KOPT-K1 (cell line): ENCODE results near the gene C1orf116.

Source experiments
- H3K27ac ChIP-seq: fragments of 200-600 bp; sonication (generic); 2 replicates; pipeline ENCODE4 v1.5.1; 2016; ENCODE audit warnings: antibody characterized with exemption, mild to moderate bottlenecking, low read depth, low read length; ENCODE audit not compliant: poor library complexity, severe bottlenecking
- H3K36me3 ChIP-seq: fragments of 200-600 bp; sonication (generic); 2 replicates; pipeline ENCODE4 v1.5.1; 2017; ENCODE audit warnings: antibody characterized with exemption, mild to moderate bottlenecking, low read length, moderate library complexity; ENCODE audit not compliant: insufficient read depth
- H3K9me3 ChIP-seq: fragments of 200-600 bp; sonication (generic); 2 replicates; pipeline ENCODE4 v1.5.1; 2017; ENCODE audit warnings: antibody characterized with exemption, low read length, mild to moderate bottlenecking; ENCODE audit not compliant: insufficient read depth, poor library complexity, severe bottlenecking

Gene C1orf116

DNA sequence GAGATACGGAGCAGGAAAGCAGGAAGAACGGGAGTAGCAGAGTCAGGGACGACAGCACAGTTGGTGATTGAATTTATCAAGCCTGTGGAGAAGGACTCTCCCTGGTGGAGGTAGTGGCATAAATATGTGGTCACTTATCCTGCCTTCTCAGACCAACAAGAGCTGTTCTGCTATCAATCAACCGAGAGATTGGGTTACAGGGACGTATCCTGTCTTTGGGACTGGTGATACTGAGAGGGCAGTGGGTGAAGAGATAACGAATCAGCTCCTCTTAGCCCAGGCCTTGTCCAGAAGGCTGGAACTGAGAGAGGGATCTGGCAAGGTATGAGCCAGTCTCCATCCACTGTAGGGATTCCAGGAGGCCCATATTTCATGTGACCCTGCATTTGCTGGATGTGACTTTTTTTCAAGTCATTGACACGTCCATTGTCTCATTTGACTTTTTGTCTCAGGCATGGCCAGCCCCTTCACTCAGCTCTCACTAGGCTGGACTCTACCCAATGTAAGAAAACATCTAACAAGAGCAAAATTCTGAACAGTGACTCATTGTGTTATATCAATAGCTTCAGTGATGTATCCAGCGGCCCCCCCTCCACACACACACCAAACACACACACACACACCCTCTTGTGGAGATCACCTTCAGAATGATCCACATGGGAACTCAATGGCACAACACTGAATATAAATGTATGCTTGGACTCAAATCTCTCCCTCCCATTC is 11.3 kb downstream of the C1orf116 start:
- Histone ChIP-seq H3K36me3 (no peaks in the 10 kb centered on the region), H3K27ac (no peak overlapping the region)

DNA sequence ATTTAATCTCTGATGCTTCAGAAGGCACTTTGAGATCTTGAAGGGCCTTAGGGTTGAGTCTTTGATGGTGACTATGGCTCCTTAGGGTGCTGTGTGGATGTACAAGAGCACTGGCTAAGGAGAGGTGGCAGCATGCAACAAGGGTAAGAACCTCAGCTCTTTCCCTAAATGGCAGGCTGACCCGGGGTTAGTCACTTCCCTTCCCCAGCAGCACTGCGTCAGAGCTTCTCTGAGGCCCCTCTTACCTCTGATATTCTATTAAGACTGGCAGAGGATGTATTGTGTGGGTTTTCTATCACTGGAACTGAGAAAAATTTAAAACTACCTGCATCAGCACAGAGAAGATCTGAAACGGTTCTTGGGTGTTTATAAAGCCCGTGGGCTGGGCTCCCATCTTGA is 11.8 kb downstream of the C1orf116 start:
- Histone ChIP-seq H3K36me3 (no peaks in the 10 kb centered on the region), H3K9me3 (no peaks in the 10 kb centered on the region), H3K27ac (no peak overlapping the region)

More for the DNA sequence above, 11.3 kb downstream of the C1orf116 start:
- H3K9me3 ChIP-seq, result no peaks in the 10 kb centered on the region

DNA sequence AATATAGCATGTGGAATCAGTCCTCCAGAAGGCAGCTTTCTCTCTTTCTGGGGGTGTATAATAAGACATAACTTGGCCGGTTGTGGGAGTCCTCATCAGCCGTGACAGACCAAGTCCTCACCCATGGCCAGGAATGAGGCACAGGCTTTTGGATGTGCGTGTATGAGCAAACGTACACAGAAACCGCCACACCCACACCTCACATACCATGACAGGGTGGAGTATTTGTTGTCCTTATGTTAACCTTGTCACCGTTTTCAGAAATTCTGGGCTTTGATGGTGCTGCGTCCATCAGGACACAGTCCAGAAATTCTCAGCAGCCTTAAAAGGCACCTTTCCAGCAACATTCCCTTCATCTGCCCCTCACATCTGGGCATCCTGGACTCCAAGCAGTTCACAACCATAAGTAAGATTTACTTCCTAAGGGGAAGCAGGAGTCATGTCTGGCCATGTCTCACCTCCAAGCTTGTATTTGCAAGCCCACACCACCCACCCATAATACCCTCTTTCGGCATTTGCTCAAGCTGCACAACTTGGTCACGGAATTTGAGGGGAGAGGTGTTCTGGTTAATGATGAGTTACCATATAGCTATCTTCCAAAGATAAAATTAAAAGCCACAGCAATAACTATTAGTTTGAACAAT is 12.4 kb downstream of the C1orf116 start:
- no peaks in the 10 kb centered on the region for H3K9me3 ChIP-seq
- no peaks in the 10 kb centered on the region for H3K36me3 ChIP-seq
- no peak overlapping the region for H3K27ac ChIP-seq

DNA sequence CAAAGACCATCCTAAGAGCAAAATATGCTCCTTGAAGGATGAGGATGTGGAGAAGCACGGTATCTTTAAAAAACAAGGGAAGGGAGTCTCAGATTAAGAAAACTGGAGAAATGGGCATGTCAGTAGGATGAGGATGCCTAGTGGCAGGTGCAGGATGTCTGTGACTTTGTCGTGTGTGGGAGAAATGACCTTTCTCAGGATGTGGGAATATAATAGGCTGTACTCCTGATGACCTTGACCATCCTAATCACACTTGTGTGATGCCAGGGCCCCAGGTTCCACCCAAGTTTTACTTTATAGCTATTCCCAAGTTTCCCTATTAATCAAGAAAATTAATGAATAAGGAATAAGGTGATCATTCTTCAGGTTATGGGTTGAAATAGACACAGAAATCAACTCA is 12.9 kb downstream of the C1orf116 start:
- Histone ChIP-seq H3K36me3 (no peaks in the 10 kb centered on the region), H3K27ac (no peak overlapping the region), H3K9me3 (no peaks in the 10 kb centered on the region)

DNA sequence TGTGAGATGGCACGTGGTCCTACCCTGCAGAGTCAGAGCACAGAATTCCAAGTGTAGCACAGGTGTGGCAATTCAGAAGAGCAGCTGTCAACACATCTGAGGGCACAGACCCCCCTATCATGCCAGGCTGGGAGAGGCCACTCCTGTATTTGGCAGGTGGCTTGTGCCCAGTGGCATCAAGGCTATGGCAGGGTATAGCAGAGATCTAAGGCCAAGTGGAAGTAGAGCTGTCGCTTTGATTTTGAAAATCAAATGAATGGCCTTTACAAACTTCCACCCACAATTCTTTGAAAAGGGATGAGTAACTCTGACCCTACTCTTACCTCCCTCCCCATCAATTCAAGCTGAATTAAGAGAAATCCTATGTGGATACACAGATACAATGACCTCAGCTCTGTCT is 13.4 kb downstream of the C1orf116 start:
- no peak overlapping the region for H3K27ac ChIP-seq
- no peaks in the 10 kb centered on the region for H3K36me3 ChIP-seq
- H3K9me3 ChIP-seq, result no peaks in the 10 kb centered on the region

DNA sequence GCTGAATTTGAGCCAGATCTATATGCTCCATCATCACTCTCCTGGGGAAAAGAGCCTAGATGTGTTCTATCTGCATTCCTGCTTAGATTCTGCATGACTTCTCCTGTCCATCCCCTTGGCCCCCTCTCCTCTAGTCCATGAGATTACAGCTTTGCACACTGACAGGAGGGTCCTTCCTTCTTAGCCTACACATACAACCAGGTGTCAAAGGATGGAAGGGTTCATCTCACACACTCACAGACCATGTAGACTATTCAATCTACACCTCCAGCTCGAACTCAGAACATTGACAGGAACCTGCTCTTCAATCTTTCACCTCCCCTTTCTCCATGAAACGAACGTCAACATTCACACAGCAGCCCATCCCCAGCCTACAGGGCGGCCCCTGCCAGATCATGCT is 13.8 kb downstream of the C1orf116 start:
- Histone ChIP-seq H3K36me3 (no peaks in the 10 kb centered on the region), H3K9me3 (no peaks in the 10 kb centered on the region), H3K27ac (no peak overlapping the region)

DNA sequence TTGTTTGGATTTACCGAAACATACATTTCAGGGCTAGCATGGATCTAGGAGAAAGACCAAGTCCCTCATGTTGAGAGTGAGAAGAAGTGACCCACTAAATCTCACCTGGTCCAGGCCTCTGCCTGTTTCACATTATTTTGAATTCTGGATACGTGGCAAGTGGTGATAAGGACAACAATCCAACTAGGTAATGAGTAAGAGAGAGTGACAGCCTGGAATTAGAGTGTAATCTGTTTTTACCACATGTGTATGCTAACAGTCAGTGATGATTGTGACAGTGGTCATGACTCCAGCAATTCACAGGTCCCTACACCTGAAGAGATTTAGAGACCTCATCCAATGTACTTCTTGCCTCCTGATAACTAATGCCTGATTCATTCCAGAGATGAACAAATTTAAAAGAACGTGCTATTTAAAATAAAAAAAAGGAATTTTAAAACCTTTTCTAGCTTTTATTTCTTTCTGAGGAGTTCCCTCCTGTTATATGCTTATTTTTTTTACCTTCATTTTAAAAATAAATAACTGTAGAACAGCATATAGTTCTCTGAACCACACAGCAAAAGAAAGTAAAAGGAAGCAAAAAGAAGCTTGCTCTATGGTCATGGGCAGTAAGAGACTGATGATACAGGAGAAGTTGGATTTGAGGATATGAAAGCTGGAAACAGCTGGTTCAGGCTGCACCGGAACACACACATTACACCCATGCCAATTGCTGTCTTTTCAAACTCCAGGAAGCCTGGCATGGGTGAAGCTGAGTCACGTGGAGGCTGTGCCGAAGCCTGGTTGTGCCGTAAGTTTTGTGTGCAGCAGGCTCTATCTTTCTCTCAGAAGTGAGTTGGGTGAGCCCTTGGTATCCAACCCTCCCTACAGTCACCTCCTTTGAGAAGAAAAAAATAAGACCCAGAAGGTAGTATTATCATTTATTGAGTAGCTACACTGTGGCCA is 14.7 kb downstream of the C1orf116 start:
- no peak overlapping the region for H3K27ac ChIP-seq
- H3K36me3 ChIP-seq, result no peaks in the 10 kb centered on the region
- H3K9me3 ChIP-seq, result no peaks in the 10 kb centered on the region

DNA sequence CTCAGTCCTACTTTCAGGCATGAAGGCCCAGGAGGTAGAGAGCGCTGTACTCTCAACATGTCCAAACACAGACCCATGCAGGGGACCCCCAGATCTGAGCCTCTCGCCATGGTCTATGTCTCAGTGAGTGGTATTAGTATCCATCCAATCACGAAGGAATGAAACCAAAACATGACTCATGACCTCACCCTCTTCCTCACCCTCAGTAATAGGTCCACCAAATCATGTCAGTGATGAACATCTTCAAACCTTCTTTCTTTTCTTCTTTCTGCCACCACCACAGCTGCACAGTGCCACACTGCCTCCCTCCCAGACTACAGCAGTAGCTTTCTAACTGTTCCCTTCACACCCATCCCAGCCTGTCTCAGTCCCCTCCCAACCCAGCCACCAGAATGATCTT is 16.8 kb downstream of the C1orf116 start:
- H3K27ac ChIP-seq, result no peak overlapping the region
- H3K36me3 ChIP-seq, result no peaks in the 10 kb centered on the region

DNA sequence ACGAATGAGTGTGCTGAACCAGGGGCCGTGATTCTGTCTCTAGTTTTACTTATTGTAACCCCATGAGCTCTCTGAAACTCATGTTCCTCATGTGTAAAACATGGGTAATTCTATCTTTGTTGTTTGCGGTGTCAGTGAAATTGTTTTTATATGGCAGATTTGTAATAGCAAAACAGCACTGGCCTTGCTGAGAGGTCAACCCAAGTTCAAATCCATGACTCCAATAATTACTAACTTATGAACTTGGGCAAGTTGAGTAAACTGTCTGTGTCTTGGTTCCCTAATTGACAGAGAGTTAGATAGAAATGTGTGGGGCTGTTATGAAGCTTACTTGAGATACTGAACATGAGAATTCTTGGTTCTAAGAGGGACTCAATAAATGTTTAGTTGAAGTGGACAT is 17.8 kb downstream of the C1orf116 start:
- Histone ChIP-seq H3K9me3 (no peaks in the 10 kb centered on the region), H3K36me3 (no peaks in the 10 kb centered on the region), H3K27ac (no peak overlapping the region)

More for the DNA sequence above, 16.8 kb downstream of the C1orf116 start:
- no peaks in the 10 kb centered on the region for H3K9me3 ChIP-seq

DNA sequence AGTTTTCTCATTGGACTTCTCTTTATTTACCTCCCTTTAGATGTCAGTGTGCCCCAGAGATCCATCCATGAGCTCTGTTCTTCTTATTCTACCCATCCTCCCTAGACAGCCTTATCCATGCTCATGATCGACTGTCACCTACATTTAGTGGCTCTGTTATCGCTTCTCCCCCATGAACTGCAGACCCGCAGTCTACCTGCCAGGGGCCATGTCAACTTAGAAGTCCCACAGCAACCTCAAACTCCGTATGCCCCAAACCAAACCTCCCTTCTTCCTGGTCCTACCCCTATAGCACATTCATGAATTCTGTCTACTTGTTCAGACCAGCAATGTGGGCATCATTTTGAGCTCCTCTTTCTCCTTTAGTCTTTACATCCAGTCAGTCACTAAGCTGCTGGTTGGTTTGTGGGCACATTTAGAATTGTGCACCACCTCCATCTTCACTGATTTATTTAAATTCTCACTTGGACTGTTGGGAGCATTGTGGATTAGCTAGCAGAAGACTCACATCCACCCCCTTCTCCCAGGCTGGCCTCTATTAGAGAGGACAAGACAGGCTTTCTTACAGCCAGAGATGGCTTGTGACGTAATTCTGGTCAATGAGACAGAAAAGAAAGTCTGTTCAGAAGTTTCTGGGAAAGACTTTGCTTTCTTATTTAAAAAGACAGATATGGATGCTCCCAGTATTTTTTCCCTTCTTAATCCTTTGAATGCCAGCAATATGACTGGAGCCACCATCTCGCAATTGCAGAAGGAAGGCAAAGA is 19.1 kb downstream of the C1orf116 start:
- no peaks in the 10 kb centered on the region for H3K36me3 ChIP-seq
- H3K9me3 ChIP-seq, result no peaks in the 10 kb centered on the region
- H3K27ac ChIP-seq, result no peak overlapping the region

DNA sequence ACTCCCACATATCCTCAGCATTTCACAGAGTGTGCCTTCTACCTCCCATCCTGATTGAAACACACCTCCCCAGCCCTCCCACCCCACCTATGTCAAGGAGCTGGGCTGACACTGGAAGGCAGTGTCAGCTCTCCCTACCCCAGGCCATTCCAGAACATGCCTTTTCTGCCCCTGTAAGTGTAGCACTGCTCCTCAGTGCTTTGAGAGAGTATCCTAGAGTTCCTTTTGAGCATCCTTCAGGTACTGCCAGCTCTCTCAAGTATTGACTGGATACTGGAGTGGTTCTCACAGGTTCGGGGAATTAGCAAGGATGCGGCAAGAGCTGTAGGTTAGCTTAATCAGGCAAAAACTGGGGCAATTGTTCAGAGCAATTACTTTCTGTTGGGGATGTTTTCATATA is 21.8 kb downstream of the C1orf116 start:
- Histone ChIP-seq H3K27ac (no peak overlapping the region), H3K9me3 (no peaks in the 10 kb centered on the region), H3K36me3 (no peaks in the 10 kb centered on the region)

DNA sequence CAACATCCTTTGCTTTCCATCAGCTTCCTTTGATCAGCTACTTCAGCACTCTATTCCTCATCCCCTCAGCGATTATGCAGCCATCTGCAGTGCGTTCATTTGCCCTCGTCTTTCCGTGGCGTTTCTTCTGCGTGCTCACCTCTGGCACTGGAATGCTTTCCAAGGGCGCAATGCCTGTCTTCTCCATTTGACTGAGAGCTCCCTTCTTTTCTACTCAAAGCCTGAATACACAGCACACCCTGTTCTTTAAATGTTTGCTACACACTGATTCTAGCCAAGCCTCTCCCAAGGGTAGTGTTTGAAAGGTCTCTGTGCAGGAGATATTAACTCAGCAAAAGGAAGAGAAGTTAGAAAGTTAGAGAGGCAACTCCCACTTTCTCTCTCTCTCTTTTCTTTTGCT is 22.6 kb downstream of the C1orf116 start:
- Histone ChIP-seq H3K36me3 (no peaks in the 10 kb centered on the region), H3K27ac (no peak overlapping the region), H3K9me3 (no peaks in the 10 kb centered on the region)

DNA sequence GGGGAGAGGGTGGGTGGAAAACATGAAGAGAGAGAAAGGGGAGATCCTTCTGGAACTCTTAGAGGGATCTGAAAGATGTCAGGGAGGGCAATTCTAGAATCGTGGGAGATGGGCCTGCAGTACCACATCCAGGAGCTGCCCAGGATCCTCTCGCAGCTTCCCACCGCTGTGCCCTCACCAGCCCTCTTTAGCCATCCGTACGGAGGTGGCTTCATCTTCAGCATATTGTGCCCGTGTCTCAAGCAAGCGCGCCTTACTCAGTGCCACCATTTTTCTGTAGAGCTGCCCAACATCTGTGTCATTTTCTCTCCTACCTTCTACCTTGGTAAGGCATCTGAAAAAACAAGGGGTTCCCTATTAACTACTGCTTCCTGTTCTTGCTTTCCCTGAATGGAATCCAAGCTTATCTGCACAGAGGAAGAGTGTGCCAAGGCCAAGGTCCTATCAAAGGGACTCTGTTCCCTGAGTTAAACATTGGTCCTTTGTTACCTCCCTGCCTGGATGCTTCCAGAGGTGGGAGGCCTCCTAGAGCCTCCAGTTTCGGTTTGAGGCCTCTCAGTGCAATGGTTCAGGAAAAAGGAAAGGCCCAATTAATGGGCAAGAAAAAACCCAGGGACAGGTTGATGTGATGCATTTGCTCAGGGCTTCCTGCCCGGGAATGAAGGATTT is 23.2 kb downstream of the C1orf116 start:
- no peak overlapping the region for H3K27ac ChIP-seq

DNA sequence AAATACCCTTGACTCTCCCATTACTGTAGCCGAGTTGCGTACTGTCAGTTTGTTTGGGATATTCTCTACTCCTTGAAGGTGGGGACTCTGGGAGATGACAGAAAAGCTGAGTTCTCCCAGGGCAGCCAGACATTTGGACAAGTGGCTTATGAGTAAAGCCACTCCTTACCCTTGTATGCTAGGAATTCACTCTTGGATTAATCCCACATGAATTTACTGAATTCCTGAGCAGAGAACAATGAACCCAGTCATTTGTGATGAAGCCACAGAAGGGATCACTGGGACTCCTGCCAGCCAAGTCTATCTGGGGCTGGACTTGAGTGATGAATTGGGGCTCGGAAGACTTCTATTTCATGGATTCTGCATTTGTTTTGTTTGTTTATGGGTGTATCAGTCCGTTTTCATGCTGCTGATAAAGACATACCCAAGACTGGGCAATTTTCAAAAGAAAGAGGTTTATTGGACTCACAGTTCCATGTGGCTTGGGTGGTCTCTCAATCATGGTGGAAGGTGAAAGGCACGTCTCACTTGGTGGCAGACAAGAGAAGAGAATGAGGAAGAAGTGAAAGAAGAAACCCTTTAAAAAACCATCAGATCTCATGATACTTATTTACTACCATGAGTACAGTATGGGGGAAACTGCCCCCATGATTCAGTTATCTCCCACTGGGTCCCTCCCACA is 25.1 kb downstream of the C1orf116 start:
- no peaks in the 10 kb centered on the region for H3K36me3 ChIP-seq
- no peak overlapping the region for H3K27ac ChIP-seq

More for the DNA sequence above, 23.2 kb downstream of the C1orf116 start:
- Histone ChIP-seq H3K36me3 (no peaks in the 10 kb centered on the region), H3K9me3 (no peaks in the 10 kb centered on the region)

More for the DNA sequence above, 25.1 kb downstream of the C1orf116 start:
- no peaks in the 10 kb centered on the region for H3K9me3 ChIP-seq
